Measurements from ENCODE around the gene PTPRG.
A peak's percentile ranks its signal among the peaks of the same experiment; 100 is the strongest.

PTPRG gene

DNA sequence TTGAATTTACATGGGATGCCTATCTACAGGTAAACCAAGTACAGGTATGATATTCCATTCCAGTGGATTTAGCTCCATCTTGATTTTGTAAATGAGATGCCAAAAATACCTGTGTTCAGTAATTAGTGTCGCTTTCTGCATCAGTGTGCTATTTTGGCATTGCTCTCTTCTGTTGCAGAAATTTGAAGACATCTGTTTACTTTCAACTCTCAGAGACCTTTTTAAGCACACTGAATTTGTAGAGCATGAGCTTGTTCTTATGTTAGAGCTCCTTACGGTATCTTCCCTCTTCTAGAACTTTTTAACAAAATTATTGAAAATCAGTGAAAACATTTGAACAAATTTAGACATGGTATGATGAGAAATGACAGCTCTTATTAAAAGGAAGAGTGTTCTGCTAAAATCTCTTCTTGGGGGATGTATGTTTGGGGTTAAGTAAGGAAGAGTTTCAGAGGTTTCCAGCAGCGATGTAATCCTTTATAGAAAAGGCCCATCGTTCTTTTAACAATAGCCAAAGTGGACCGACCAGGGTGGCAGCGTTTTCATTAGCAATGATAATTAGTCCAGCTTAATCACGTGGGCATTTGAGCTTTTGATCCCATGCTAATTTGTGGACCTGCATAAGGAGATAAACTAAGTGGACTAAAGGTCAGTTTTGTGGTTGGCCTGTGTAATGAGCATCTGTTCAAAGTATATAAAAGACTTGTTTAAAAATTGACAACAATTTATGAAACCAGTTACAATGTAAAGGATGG, 385.4 kb downstream of the PTPRG start:
- Histone ChIP-seq H3K36me3 (ENCODE audit: insufficient read depth, low read length) (no peaks in the 10 kb centered on the region), H3K27ac (ENCODE audit: low read depth, low read length) (peak overlapping the region; percentile 76; the same call in 1 of the 2 replicates), H3K4me3 (ENCODE audit: low read length) (peak overlapping the region; percentile 11; the same call in 1 of the 2 replicates), H3K27me3 (ENCODE audit: insufficient read depth, low read length) (no peaks in the 10 kb centered on the region), H3K9ac (ENCODE audit: low read depth, low read length) (no peak overlapping the region), H3K9me3 (ENCODE audit: insufficient read depth, low read depth, low read length) (no peaks in the 10 kb centered on the region), H3K4me1 (ENCODE audit: insufficient read depth, low read length) (peaks cover 65% of the 10 kb centered on the region)
- WGBS, result 17% methylated on average over 6 of the region's 7 CpGs

DNA sequence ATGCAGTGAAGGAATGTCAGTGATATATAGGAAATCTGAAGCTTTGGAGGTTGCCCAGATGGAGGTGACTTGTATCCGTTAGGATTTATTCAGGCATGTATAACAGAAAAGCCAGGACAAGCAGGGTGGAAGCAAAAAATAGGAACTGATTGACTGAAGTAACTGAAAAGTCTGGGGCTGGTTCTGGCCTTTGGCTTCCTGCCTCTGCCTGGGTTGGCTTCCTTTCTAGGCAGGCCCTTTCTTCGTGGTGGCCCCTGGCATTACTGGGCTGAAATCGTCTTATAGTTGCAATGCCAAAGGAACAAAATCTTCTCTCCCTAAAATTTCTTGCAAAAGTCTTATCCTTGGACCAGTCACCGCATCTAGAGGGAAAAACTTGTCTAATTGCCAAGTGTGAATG, 386.1 kb downstream of the PTPRG start:
- Histone ChIP-seq H3K4me3 (ENCODE audit: low read length) (no peak overlapping the region), H3K27me3 (ENCODE audit: insufficient read depth, low read length) (no peaks in the 10 kb centered on the region), H3K4me1 (ENCODE audit: insufficient read depth, low read length) (peaks cover 71% of the 10 kb centered on the region), H3K9me3 (ENCODE audit: insufficient read depth, low read depth, low read length) (no peaks in the 10 kb centered on the region), H3K36me3 (ENCODE audit: insufficient read depth, low read length) (no peaks in the 10 kb centered on the region), H3K27ac (ENCODE audit: low read depth, low read length) (peak overlapping the region; percentile 41; the same call in 1 of the 2 replicates), H3K9ac (ENCODE audit: low read depth, low read length) (no peak overlapping the region)
- 69% methylated on average over 4 of the region's 4 CpGs for WGBS

DNA sequence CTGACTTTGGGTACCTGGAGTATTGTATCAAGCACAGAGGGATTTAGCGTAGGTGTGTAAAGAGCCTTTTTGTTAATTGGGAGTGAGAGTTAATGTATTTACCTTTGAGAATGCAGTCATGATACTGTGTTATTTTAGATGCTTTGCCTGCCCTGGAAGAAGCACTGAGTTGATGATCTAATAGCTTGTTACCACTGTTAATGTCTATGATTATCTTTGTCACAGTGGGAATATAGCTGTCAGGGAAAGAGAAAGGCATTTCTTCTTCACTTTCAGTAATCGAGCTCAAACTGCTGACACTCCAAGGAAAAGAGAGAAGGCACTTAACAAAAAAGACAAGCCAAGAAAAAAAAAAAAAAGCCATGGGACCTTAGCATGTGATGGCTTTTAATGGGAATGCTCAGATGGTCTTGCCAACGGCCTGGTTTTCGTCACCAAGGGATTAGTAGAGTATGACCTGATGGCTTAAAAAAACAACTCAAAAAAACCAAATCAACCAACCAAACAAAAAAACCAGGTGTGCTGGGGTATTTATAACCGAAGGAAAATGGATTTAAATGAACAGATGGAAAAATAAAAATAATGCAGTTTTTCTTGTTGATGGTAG, 387.4 kb downstream of the PTPRG start:
- Histone ChIP-seq H3K36me3 (ENCODE audit: insufficient read depth, low read length) (no peaks in the 10 kb centered on the region), H3K9me3 (ENCODE audit: insufficient read depth, low read depth, low read length) (no peaks in the 10 kb centered on the region), H3K4me3 (ENCODE audit: low read length) (no peak overlapping the region), H3K9ac (ENCODE audit: low read depth, low read length) (no peak overlapping the region), H3K27ac (ENCODE audit: low read depth, low read length) (no peak overlapping the region), H3K27me3 (ENCODE audit: insufficient read depth, low read length) (no peaks in the 10 kb centered on the region), H3K4me1 (ENCODE audit: insufficient read depth, low read length) (peaks cover 84% of the 10 kb centered on the region)
- WGBS, result 77% methylated on average over 5 of the region's 5 CpGs

DNA sequence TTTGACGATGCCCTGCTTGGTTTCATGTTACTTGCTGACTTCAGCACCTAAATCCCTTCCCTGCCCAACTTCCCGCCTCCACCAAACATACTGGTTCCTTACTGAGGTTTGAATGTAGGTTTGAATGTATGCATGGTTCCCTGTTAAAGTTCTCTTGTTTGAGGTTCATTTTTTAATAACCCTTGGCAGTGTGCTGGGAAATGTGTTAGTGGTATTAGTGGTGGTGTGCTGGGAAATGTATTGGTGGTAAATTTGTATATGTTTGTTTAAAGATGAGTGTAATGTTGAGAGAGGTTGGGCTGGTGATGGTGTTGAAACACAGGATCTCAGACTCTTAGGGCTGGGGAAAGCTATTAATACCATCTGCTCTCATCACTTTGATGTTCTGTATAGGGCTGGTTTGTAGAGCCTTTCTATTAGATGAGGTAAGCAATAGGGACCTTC, 392.7 kb downstream of the PTPRG start:
- Histone ChIP-seq H3K9me3 (ENCODE audit: insufficient read depth, low read depth, low read length) (no peaks in the 10 kb centered on the region), H3K36me3 (ENCODE audit: insufficient read depth, low read length) (no peaks in the 10 kb centered on the region), H3K9ac (ENCODE audit: low read depth, low read length) (no peak overlapping the region), H3K4me1 (ENCODE audit: insufficient read depth, low read length) (peaks cover 65% of the 10 kb centered on the region), H3K27me3 (ENCODE audit: insufficient read depth, low read length) (no peaks in the 10 kb centered on the region), H3K4me3 (ENCODE audit: low read length) (no peak overlapping the region), H3K27ac (ENCODE audit: low read depth, low read length) (no peak overlapping the region)
- no CpG with 5 or more reads among the region's 2 CpGs for WGBS

DNA sequence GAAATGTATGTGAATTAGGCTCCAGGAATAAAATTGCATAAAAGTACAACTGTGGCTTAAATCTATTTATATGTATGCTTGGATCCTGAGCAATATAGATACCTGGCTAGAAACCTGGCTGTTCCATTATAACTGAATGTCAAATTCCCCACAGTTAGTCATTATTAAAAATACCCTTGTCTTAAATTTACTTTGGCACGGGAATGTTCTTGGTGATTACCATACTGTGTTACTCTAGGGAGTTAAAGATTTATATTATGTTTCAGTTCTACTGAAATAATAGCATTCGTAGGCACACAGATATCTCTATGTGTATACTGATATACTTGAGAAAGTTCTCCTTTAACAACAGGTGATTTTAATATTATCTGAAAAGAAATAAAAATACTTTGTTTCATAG, 394.1 kb downstream of the PTPRG start:
- WGBS, result no CpG with 5 or more reads among the region's 2 CpGs
- H3K4me1 ChIP-seq (ENCODE audit: insufficient read depth, low read length), result peaks cover 57% of the 10 kb centered on the region
- H3K9me3 ChIP-seq (ENCODE audit: insufficient read depth, low read depth, low read length), result no peaks in the 10 kb centered on the region
- H3K27ac ChIP-seq (ENCODE audit: low read depth, low read length), result no peak overlapping the region
- H3K36me3 ChIP-seq (ENCODE audit: insufficient read depth, low read length), result no peaks in the 10 kb centered on the region
- no peak overlapping the region for H3K4me3 ChIP-seq (ENCODE audit: low read length)
- H3K27me3 ChIP-seq (ENCODE audit: insufficient read depth, low read length), result no peaks in the 10 kb centered on the region
- no peak overlapping the region for H3K9ac ChIP-seq (ENCODE audit: low read depth, low read length)

DNA sequence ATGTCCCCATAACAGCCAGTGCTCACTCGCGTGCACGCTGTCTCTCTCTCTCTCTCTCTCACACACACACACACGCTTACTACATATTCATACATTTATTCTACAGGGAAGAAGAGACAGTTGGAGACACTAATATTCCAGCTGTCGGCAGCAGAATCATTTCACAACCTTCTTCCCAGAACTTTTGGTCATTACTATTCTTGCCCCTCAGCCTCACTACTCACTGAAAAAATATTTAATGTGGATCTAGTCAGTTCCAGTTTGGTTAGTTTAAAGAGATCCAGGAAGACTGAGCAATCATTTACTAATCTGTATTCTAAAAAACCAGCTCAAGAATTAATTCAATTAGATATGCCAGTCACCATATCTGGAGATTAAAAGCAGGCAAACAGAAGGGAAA, 394.9 kb downstream of the PTPRG start:
- Histone ChIP-seq H3K36me3 (ENCODE audit: insufficient read depth, low read length) (no peaks in the 10 kb centered on the region), H3K4me1 (ENCODE audit: insufficient read depth, low read length) (peaks cover 50% of the 10 kb centered on the region), H3K9ac (ENCODE audit: low read depth, low read length) (no peak overlapping the region), H3K9me3 (ENCODE audit: insufficient read depth, low read depth, low read length) (no peaks in the 10 kb centered on the region), H3K27ac (ENCODE audit: low read depth, low read length) (no peak overlapping the region), H3K4me3 (ENCODE audit: low read length) (no peak overlapping the region), H3K27me3 (ENCODE audit: insufficient read depth, low read length) (no peaks in the 10 kb centered on the region)
- 93% methylated on average over 5 of the region's 5 CpGs for WGBS

DNA sequence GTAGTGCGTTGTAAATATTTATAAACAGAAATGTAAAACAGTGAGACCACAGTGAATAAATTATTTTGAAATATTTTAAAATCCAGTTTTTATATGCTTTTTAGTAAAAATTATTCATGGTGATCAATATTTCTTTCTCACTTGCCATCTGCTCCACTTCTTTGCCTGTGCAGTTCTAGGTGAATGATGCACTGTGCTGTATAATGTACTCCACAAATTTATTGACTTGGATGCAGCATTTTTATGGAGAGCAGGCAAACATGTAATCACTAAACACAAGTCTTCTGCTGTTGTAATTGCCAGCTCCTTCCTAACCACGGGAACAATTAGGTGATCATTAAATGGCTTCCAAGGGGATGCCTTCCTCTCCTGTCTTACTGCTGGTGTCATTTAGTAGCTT, 395.9 kb downstream of the PTPRG start:
- H3K27me3 ChIP-seq (ENCODE audit: insufficient read depth, low read length), result no peaks in the 10 kb centered on the region
- 83% methylated on average over 1 of the region's 2 CpGs for WGBS
- H3K9me3 ChIP-seq (ENCODE audit: insufficient read depth, low read depth, low read length), result no peaks in the 10 kb centered on the region
- no peaks in the 10 kb centered on the region for H3K36me3 ChIP-seq (ENCODE audit: insufficient read depth, low read length)
- no peak overlapping the region for H3K27ac ChIP-seq (ENCODE audit: low read depth, low read length)
- no peak overlapping the region for H3K4me3 ChIP-seq (ENCODE audit: low read length)
- H3K9ac ChIP-seq (ENCODE audit: low read depth, low read length), result no peak overlapping the region
- peaks cover 42% of the 10 kb centered on the region for H3K4me1 ChIP-seq (ENCODE audit: insufficient read depth, low read length)

DNA sequence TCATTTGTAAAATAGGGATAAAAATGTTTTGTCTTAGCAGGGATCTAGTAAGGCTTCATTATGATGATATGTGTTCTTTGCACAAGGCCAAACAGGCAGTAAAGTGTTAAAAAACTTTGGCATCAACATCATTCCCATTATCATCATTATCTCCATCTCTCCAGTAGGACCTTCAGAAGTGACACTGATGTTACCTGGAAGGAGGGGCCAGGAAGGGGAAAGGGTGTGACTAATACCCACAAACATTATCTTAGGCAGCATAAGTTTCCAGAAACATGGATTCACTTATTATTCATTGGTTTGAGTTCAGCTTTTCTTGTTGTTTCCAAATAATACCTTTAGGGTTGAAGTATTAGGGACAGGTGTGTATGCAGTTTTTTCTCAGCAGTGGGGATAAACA, 399.6 kb downstream of the PTPRG start:
- no peaks in the 10 kb centered on the region for H3K27me3 ChIP-seq (ENCODE audit: insufficient read depth, low read length)
- H3K9ac ChIP-seq (ENCODE audit: low read depth, low read length), result no peak overlapping the region
- H3K27ac ChIP-seq (ENCODE audit: low read depth, low read length), result no peak overlapping the region
- no peaks in the 10 kb centered on the region for H3K36me3 ChIP-seq (ENCODE audit: insufficient read depth, low read length)
- no peak overlapping the region for H3K4me3 ChIP-seq (ENCODE audit: low read length)
- no peaks in the 10 kb centered on the region for H3K9me3 ChIP-seq (ENCODE audit: insufficient read depth, low read depth, low read length)
- H3K4me1 ChIP-seq (ENCODE audit: insufficient read depth, low read length), result peaks cover 23% of the 10 kb centered on the region

DNA sequence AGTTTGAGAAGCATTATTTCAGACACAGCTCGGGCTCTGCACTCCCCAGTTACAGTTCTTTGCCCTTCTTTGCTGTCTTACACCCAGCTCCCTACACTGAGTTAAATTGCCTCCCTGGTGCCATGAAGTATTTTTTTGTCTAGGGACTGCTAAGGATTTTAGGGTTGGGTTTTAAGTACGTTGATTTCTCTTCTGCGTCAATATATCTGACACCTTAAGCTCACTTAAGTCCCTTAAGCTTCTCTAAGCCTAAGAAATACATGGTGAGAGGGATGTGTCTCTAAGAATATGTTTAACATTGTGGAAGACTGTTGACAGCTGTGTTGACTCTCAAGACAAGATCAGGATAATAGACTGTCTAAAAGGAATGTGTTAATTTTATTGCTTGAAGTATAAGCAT, 400.5 kb downstream of the PTPRG start:
- Histone ChIP-seq H3K36me3 (ENCODE audit: insufficient read depth, low read length) (no peaks in the 10 kb centered on the region), H3K4me3 (ENCODE audit: low read length) (no peak overlapping the region), H3K27ac (ENCODE audit: low read depth, low read length) (no peak overlapping the region), H3K9ac (ENCODE audit: low read depth, low read length) (no peak overlapping the region), H3K4me1 (ENCODE audit: insufficient read depth, low read length) (peaks cover 30% of the 10 kb centered on the region), H3K9me3 (ENCODE audit: insufficient read depth, low read depth, low read length) (no peaks in the 10 kb centered on the region), H3K27me3 (ENCODE audit: insufficient read depth, low read length) (no peaks in the 10 kb centered on the region)
- WGBS, result 86% methylated on average over 1 of the region's 3 CpGs

DNA sequence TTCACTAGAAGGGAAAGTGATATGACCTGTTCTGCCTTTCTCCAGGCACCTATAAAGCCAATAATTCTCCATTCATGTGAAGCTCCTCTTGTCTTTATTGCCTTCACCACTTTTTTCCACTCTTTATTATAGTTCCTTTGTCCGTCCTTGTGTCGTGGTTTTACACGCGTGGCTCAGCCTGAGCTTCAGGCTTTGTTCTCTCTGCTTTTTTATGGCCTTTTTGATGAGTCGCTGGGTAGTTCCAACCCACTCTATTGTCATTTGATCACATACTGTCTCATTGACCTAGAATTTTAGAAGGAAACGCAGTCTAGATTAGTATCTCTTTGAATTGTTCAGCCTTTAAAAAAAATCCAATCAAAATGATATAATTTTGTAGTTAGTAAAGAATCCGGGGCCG, 403.2 kb downstream of the PTPRG start:
- H3K9ac ChIP-seq (ENCODE audit: low read depth, low read length), result no peak overlapping the region
- no peaks in the 10 kb centered on the region for H3K27me3 ChIP-seq (ENCODE audit: insufficient read depth, low read length)
- no peaks in the 10 kb centered on the region for H3K36me3 ChIP-seq (ENCODE audit: insufficient read depth, low read length)
- no peak overlapping the region for H3K4me3 ChIP-seq (ENCODE audit: low read length)
- no peak overlapping the region for H3K27ac ChIP-seq (ENCODE audit: low read depth, low read length)
- H3K4me1 ChIP-seq (ENCODE audit: insufficient read depth, low read length), result peaks cover 21% of the 10 kb centered on the region
- WGBS, result 90% methylated on average over 8 of the region's 8 CpGs
- H3K9me3 ChIP-seq (ENCODE audit: insufficient read depth, low read depth, low read length), result no peaks in the 10 kb centered on the region

DNA sequence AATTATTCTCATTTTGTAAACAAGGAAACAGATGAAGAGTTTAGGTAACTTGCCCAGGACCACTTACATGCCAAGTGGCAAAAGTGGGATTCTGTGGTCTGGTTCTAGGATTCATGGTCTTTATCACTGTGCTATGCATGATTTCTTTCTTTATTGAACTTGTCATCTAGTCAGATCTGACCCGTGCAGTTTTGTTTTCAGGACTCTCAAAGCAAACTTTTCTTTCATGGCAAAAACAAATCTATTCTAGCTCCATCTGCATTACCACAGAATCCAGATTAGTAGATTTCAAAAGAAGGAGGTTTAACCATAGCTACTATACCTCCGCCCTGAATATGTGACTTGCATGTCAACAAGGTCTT, 404.4 kb downstream of the PTPRG start:
- Histone ChIP-seq H3K4me3 (ENCODE audit: low read length) (no peak overlapping the region), H3K36me3 (ENCODE audit: insufficient read depth, low read length) (no peaks in the 10 kb centered on the region), H3K4me1 (ENCODE audit: insufficient read depth, low read length) (peaks cover 18% of the 10 kb centered on the region), H3K9ac (ENCODE audit: low read depth, low read length) (no peak overlapping the region), H3K9me3 (ENCODE audit: insufficient read depth, low read depth, low read length) (no peaks in the 10 kb centered on the region), H3K27ac (ENCODE audit: low read depth, low read length) (no peak overlapping the region), H3K27me3 (ENCODE audit: insufficient read depth, low read length) (no peaks in the 10 kb centered on the region)
- 98% methylated on average over 2 of the region's 2 CpGs for WGBS

All from HUES64 (cell line).